ENCODE data around the gene KTN1.

KTN1 gene

DNA sequence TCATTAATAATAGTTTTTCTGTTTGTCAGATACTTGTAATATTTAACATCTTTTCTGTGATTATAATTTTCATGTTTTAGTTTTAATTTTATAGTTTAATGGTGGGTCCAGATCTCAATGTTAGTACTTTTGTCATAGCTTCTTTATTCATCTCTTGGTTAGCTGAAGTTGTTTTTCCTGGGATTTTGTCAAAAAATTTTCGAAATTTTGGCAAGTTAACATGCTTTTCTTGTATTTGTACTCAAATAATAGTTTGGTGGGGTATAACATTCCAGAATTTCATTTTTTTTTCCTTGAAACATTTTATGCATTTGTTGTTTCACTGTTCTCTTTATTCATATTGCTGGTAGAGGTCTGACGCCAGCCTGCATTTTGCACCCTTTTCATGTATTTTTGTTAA is 45.5 kb downstream of the KTN1 start:
- CTCF ChIA-PET, result interaction anchor here (1.2 to 1.4 kb wide), 3 partner anchors 11 to 181 kb away, joined by 3 to 5 read pairs (median 4); no protein-coding TSS in a partner anchor
- DNase-seq (ENCODE audit: low read depth, low spot score), result no peak
- POLR2A ChIA-PET, result interaction anchor here (0.6 kb wide), 1 partner anchor 107 kb away, joined by 3 read pairs; no protein-coding TSS in a partner anchor
- TF ChIP-seq, protein P1, sequence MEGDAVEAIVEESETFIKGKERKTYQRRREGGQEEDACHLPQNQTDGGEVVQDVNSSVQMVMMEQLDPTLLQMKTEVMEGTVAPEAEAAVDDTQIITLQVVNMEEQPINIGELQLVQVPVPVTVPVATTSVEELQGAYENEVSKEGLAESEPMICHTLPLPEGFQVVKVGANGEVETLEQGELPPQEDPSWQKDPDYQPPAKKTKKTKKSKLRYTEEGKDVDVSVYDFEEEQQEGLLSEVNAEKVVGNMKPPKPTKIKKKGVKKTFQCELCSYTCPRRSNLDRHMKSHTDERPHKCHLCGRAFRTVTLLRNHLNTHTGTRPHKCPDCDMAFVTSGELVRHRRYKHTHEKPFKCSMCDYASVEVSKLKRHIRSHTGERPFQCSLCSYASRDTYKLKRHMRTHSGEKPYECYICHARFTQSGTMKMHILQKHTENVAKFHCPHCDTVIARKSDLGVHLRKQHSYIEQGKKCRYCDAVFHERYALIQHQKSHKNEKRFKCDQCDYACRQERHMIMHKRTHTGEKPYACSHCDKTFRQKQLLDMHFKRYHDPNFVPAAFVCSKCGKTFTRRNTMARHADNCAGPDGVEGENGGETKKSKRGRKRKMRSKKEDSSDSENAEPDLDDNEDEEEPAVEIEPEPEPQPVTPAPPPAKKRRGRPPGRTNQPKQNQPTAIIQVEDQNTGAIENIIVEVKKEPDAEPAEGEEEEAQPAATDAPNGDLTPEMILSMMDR (IDR thresholded peaks at IDR 0.05; ENCODE audit: insufficient read depth, low read length, missing control alignments), result no peak
- no peak overlapping the region for H3K4me3 ChIP-seq (ENCODE audit: low read depth, low read length)

DNA sequence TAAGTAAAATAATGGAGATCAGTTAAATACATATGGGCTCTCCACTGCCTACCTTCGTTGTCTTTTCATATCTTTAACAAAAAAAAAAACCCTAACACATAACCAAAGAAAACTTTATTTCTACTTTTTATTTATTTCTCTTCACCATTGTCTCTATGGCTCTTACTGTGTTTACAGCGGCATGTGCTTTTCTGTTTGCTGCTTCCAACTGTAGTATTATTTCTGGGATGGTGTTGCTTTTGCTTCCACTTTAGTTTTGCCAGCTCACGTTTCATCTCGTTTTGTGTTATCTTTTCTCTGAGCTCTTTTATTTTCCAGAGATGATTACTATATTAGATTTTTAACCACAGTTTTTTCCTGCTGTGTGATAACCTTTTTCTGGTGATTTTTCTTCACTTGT is 46.1 kb downstream of the KTN1 start:
- DNase-seq (ENCODE audit: low read depth, low spot score), result no peak
- no peak overlapping the region for H3K4me3 ChIP-seq (ENCODE audit: low read depth, low read length)
- POLR2A ChIA-PET, result no interaction called here
- CTCF ChIA-PET, result interaction anchor here (1.2 to 1.8 kb wide), 2 partner anchors 9 to 12 kb away, joined by 3 to 4 read pairs; no protein-coding TSS in a partner anchor
- TF ChIP-seq, protein P1 (IDR thresholded peaks at IDR 0.05; ENCODE audit: insufficient read depth, low read length, missing control alignments), result no peak

DNA sequence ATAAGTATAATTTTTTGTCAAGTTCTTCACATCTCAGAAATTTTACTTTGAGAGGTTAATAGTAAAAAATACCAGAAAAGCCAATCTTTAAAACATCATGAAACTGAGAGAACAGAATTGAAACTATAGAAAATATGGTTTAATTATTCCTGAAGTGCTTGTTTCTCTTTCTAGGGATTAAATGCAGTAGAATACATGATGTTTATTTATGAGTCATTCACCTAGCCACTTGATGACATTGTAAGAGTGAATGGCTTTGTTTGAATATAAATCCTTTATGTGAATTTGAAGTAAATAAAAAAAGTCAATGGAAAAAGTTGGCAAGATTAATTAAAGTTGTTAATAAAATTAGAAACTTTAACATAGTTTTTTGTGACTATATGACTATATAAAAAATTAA is 48.4 kb downstream of the KTN1 start:
- CTCF ChIA-PET, result interaction anchor here (1.0 kb wide), 1 partner anchor 13 kb away, joined by 3 read pairs; no protein-coding TSS in a partner anchor
- DNase-seq (ENCODE audit: low read depth, low spot score), result no peak
- no peak overlapping the region for H3K4me3 ChIP-seq (ENCODE audit: low read depth, low read length)
- TF ChIP-seq, protein P1 (IDR thresholded peaks at IDR 0.05; ENCODE audit: insufficient read depth, low read length, missing control alignments), result no peak
- POLR2A ChIA-PET, result no interaction called here

DNA sequence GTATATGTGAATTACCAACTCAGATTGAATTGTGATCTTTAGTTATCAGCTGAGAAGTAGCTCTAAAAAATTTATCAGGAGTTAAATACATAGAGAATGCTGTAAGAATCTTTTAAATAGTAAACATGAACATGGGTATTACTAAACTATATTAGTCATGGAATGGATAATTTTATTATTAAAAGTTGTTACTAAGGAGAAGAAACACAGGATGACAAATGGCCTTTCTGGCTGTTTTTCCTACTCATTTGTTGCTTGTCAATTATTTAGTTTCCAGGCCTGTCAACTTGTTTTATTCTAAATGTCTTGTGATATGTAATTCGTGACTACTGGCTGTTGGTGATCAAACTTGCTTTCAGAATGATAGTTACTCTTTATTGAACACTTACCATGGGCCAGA is 58.7 kb downstream of the KTN1 start:
- ChIA-PET CTCF (interaction anchor here (0.6 to 2.4 kb wide), 5 partner anchors 27 to 836 kb away, joined by 3 to 10 read pairs (median 3); no protein-coding TSS in a partner anchor), POLR2A (no interaction called here)
- TF ChIP-seq, protein P1 (IDR thresholded peaks at IDR 0.05; ENCODE audit: insufficient read depth, low read length, missing control alignments), result no peak
- no peak for DNase-seq (ENCODE audit: low read depth, low spot score)
- no peak overlapping the region for H3K4me3 ChIP-seq (ENCODE audit: low read depth, low read length)

DNA sequence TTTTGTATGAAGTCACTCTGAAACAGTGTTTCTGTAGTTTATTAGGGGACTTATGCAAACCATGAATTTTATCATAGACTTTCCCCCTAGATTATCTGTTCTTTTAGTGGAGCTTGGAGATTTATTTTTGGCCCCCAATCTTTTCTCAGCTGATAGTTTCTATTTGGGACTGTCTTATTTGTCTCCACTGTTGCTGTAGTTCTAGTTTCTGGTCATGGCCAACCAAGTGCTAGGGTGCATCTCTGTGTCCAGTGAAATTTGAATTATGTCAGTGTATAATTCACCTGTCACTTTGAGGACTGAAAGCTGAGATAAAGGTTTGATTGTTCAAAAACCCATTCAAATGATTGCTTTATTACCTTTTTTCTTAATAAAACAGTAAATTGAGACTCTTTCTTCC is 61.3 kb downstream of the KTN1 start:
- TF ChIP-seq, protein P1 (IDR thresholded peaks at IDR 0.05; ENCODE audit: insufficient read depth, low read length, missing control alignments), result no peak
- POLR2A ChIA-PET, result no interaction called here
- no peak for DNase-seq (ENCODE audit: low read depth, low spot score)
- no peak overlapping the region for H3K4me3 ChIP-seq (ENCODE audit: low read depth, low read length)
- CTCF ChIA-PET, result interaction anchor here (0.8 to 2.5 kb wide), 6 partner anchors 13 to 841 kb away, joined by 3 to 17 read pairs (median 3); no protein-coding TSS in a partner anchor

DNA sequence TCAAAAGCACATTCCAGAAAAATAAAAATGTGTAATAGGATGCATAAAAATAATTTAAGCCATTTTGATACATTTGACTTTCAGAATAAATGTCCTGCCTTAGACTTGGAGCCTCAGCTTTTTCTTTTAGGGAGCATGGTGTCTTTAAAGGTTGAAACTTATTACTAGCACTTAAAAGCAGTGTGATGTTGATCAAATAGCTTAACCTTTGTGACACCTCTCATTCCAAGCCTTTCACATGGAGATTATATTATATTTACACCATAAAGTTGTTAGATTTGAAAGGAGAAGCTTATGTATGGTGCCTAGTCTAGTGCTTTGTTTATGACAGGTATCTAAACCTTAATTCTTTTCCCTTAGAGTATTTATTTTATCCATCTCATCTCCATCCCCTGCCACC is 61.9 kb downstream of the KTN1 start:
- CTCF ChIA-PET, result interaction anchor here (0.8 to 2.5 kb wide), 7 partner anchors 14 to 840 kb away, joined by 3 to 17 read pairs (median 3); no protein-coding TSS in a partner anchor
- H3K4me3 ChIP-seq (ENCODE audit: low read depth, low read length), result no peak overlapping the region
- TF ChIP-seq, protein P1 (IDR thresholded peaks at IDR 0.05; ENCODE audit: insufficient read depth, low read length, missing control alignments), result no peak
- POLR2A ChIA-PET, result no interaction called here
- no peak for DNase-seq (ENCODE audit: low read depth, low spot score)

Data from AG04449 (cell line).